ENCODE results near the gene FAM193B.

FAM193B gene

GRCh38 chr5:177490311-177490991 lies 63.9 kb downstream of the FAM193B start:
- Histone ChIP-seq H3K36me3 (replicated peaks; ENCODE audit: low read depth, low read length) (no peaks in the 10 kb centered on the region), H3K27ac (ENCODE audit: low read length) (no peak overlapping the region), H4K20me1 (ENCODE audit: insufficient read depth, low read length) (no peaks in the 10 kb centered on the region; the same call in 1 of the 2 replicates), H3K4me2 (ENCODE audit: low read length) (no peak overlapping the region), H3K9ac (ENCODE audit: low read length) (no peak overlapping the region), H3K4me3 (ENCODE audit: low read length) (no peak overlapping the region), H2AFZ (ENCODE audit: low read depth, low read length) (no peak overlapping the region), H3K4me1 (ENCODE audit: low read length) (peaks cover 34% of the 10 kb centered on the region), H3K9me3 (ENCODE audit: insufficient read depth, low read length) (no peaks in the 10 kb centered on the region), H3K79me2 (ENCODE audit: low read length) (no peaks in the 10 kb centered on the region), H3K27me3 (ENCODE audit: low read depth, low read length) (no peaks in the 10 kb centered on the region)
- TF ChIP-seq EZH2phosphoT487 (IDR thresholded peaks at IDR 0.05; ENCODE audit: low read depth) (no peak), CTCF (IDR thresholded peaks at IDR 0.05; ENCODE audit: low read depth, low read length) (no peak)

DNA sequence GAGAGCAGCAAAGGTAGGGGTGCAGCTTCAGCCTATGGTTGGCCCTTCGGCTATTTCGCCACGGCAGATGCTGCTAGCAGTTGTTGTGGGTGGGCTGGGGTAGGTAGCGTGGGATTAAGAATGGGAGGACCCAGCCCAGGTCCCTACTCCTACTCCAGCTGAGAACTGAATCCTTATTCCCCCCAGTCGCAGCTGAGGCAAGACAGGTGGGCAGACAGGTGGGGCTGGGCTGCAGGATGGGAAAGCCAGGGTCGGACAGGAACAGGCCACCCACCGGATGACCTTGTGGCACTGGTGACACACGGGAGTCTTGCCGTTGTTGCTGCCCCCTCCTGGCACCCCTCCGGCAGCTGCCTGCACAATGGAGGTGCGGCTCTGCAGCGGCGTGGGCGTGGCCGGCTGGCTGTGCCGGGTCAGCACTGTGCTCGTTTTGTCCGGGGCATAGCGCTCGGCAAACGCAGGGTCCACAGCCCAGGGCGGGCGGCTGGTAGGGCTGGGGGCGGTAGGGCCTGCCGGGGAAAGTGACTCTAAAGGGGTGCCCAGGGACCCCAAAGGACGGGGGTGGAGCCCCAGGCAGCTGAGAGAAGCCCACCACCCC lies 65.1 kb downstream of the FAM193B start:
- peak; percentile 53 for TF ChIP-seq CTCF (IDR thresholded peaks at IDR 0.05; ENCODE audit: low read depth, low read length)
- TF ChIP-seq EZH2phosphoT487 (IDR thresholded peaks at IDR 0.05; ENCODE audit: low read depth) = no peak
- Histone ChIP-seq H3K4me1 (ENCODE audit: low read length) (peaks cover 22% of the 10 kb centered on the region), H3K79me2 (ENCODE audit: low read length) (no peaks in the 10 kb centered on the region), H3K4me3 (ENCODE audit: low read length) (peak overlapping the region; percentile 53), H3K27ac (ENCODE audit: low read length) (no peak overlapping the region), H4K20me1 (ENCODE audit: insufficient read depth, low read length) (no peaks in the 10 kb centered on the region; the same call in 1 of the 2 replicates), H3K27me3 (ENCODE audit: low read depth, low read length) (no peaks in the 10 kb centered on the region), H3K4me2 (ENCODE audit: low read length) (peak overlapping the region; percentile 61), H3K9me3 (ENCODE audit: insufficient read depth, low read length) (no peaks in the 10 kb centered on the region), H2AFZ (ENCODE audit: low read depth, low read length) (no peak overlapping the region), H3K36me3 (replicated peaks; ENCODE audit: low read depth, low read length) (no peaks in the 10 kb centered on the region), H3K9ac (ENCODE audit: low read length) (no peak overlapping the region)

DNA sequence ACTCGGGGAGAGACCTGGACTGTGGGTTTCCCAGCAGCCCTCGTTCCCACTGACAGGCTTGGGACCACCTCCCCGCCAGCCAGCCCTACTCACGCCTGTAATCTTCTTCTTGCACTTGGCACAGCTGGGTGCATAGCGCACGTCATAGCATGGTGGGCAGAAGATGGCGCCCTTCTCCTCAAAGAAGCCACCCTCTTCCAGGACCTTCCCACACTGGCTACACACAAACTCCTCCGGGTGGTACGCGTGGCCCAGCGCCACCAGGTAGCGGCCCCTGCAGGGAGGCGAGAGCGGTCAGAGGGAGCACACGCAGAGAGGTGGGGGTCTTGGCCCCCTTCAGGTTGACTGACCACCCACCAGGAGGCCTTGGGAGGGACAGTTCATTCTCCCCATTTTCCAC lies 66.4 kb downstream of the FAM193B start:
- H3K4me2 ChIP-seq (ENCODE audit: low read length) = no peak overlapping the region
- no peaks in the 10 kb centered on the region for H3K36me3 ChIP-seq (replicated peaks; ENCODE audit: low read depth, low read length)
- H3K79me2 ChIP-seq (ENCODE audit: low read length) = no peaks in the 10 kb centered on the region
- H3K4me1 ChIP-seq (ENCODE audit: low read length) = peaks cover 10% of the 10 kb centered on the region
- H4K20me1 ChIP-seq (ENCODE audit: insufficient read depth, low read length) = no peaks in the 10 kb centered on the region; the same call in 1 of the 2 replicates
- H3K4me3 ChIP-seq (ENCODE audit: low read length) = no peak overlapping the region
- H2AFZ ChIP-seq (ENCODE audit: low read depth, low read length) = no peak overlapping the region
- no peaks in the 10 kb centered on the region for H3K9me3 ChIP-seq (ENCODE audit: insufficient read depth, low read length)
- no peak overlapping the region for H3K27ac ChIP-seq (ENCODE audit: low read length)
- H3K9ac ChIP-seq (ENCODE audit: low read length) = no peak overlapping the region
- peak; percentile 35 for TF ChIP-seq CTCF (IDR thresholded peaks at IDR 0.05; ENCODE audit: low read depth, low read length)
- no peak for TF ChIP-seq EZH2phosphoT487 (IDR thresholded peaks at IDR 0.05; ENCODE audit: low read depth)
- H3K27me3 ChIP-seq (ENCODE audit: low read depth, low read length) = no peaks in the 10 kb centered on the region

DNA sequence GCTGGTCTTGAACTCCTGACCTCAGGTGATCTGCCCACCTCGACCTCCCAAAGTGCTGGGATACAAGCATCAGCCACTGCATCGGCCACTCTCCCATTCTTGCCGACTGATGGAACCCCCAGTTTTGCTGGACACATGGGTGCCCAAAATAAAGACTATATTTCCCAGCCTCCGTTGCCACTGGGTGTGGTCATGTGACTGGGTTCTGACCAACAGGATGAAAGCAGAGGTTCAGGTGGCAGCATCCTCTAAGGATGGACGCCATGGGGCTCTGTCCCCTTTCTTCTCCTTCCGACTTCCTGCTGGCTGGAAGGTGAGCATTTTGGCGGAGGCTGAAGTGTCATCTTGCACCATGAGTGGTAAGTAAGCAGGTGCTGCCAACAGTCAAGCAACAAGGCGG lies 67.2 kb downstream of the FAM193B start:
- Histone ChIP-seq H3K79me2 (ENCODE audit: low read length) (no peaks in the 10 kb centered on the region), H3K9ac (ENCODE audit: low read length) (no peak overlapping the region), H2AFZ (ENCODE audit: low read depth, low read length) (no peak overlapping the region), H3K9me3 (ENCODE audit: insufficient read depth, low read length) (no peaks in the 10 kb centered on the region), H3K4me2 (ENCODE audit: low read length) (no peak overlapping the region), H4K20me1 (ENCODE audit: insufficient read depth, low read length) (no peaks in the 10 kb centered on the region; the same call in 1 of the 2 replicates), H3K4me3 (ENCODE audit: low read length) (no peak overlapping the region), H3K27me3 (ENCODE audit: low read depth, low read length) (no peaks in the 10 kb centered on the region), H3K27ac (ENCODE audit: low read length) (no peak overlapping the region), H3K36me3 (replicated peaks; ENCODE audit: low read depth, low read length) (no peaks in the 10 kb centered on the region), H3K4me1 (ENCODE audit: low read length) (peaks cover 10% of the 10 kb centered on the region)
- TF ChIP-seq CTCF (IDR thresholded peaks at IDR 0.05; ENCODE audit: low read depth, low read length) = no peak
- TF ChIP-seq EZH2phosphoT487 (IDR thresholded peaks at IDR 0.05; ENCODE audit: low read depth) = no peak
